HG03064 (cell line): Measurements from ENCODE around the gene NAA40.

Experiments
- ATAC-seq: cut with Tn5 transposase; IDR thresholded peaks from one replicate; pipeline ENCODE4 v1.9.1; 2021; ENCODE audit warnings: low read depth; ENCODE audit not compliant: unreplicated experiment

Gene NAA40

DNA sequence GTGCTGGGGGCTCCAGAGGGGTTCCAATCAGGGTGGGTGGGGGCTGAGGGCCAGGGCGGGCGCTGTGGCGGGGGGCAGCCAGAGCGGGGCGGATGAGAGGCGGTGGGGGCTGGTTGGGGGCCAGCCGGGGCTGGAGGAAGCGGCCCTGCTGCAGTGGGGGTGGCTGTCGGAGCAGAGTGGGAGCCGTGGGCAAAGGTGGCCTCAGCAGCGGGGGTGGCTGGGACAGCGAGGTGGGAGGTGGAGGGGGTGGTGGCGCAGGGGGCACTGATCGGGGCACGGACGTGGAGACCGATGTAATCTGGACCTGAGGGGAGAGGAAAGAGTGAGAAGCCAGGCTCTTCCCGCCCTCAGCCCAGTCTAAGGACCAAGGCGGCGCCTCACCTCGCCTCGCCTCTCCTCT, 26.9 kb upstream of the NAA40 start:
- ATAC-seq, result no peak

DNA sequence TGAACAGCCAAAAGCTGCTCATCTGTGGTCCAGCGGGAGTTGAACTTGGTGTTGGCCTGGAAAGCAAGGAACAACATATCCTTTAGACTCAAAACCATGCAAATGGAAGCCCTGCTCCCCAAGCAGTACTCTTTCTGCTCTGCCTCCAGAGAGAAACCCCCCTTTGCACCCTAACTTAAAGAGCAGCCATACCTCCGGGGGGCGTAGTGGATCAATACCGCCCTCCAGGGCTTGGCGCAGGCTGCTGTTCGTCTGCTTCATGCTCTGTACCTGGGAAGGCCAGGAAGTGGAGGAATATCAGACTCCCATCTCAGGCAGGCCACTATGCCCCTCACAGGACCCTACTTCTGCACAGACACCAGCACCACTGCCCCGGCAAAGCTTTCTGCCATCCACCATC, 26.1 kb upstream of the NAA40 start:
- ATAC-seq, result no peak

GRCh38 chr11:63913866-63914830, 24.7 kb upstream of the NAA40 start:
- no peak for ATAC-seq

- no peak for ATAC-seq
These were observed 23.7 kb upstream of the NAA40 start for GRCh38 chr11:63914896-63915691.

- ATAC-seq, result no peak
These were observed 22.6 kb upstream of the NAA40 start for GRCh38 chr11:63915961-63916836.

- no peak for ATAC-seq
These were observed 21.7 kb upstream of the NAA40 start, which contains the start of gene RCOR2 for GRCh38 chr11:63916837-63917691. RCOR2 (minus strand) TSS chr11:63917164; CDS start chr11:63916456, 708 bp downstream.

- ATAC-seq, result no peak
These were observed 20.9 kb upstream of the NAA40 start for GRCh38 chr11:63917692-63918506.

DNA sequence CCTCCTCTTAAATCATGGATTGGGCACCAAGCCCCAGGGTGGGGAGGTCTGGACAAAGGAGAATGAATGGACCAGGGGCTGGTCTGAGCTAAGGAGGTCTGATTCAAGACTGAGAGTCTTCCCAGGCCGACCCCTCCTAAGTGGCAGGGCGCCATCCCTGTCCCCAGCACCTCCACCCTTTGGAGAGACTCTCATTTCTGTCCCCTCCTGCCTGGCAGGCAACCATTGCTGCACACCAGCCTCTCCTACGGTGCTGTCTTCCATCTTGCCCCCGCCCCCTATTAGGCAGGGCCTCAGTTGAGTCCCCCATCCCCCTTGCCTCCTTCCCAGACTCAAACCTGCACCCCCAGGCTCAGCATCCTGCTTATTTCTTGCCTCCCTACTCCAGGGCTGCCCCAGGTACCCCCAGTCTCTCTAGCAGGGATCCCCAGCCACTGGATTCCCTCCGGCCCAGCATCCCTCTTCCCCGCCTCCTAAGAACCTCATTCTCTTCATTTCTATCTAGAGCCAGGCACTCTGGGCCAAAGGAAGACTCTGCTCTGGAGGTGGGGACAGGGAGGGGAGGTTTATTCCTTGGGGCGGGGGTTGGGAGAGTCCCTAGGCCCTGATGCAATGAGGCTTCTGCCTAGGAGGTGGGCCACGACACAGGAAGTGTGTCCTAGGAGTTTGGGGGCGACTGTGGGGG, 20.2 kb upstream of the NAA40 start:
- no peak for ATAC-seq

DNA sequence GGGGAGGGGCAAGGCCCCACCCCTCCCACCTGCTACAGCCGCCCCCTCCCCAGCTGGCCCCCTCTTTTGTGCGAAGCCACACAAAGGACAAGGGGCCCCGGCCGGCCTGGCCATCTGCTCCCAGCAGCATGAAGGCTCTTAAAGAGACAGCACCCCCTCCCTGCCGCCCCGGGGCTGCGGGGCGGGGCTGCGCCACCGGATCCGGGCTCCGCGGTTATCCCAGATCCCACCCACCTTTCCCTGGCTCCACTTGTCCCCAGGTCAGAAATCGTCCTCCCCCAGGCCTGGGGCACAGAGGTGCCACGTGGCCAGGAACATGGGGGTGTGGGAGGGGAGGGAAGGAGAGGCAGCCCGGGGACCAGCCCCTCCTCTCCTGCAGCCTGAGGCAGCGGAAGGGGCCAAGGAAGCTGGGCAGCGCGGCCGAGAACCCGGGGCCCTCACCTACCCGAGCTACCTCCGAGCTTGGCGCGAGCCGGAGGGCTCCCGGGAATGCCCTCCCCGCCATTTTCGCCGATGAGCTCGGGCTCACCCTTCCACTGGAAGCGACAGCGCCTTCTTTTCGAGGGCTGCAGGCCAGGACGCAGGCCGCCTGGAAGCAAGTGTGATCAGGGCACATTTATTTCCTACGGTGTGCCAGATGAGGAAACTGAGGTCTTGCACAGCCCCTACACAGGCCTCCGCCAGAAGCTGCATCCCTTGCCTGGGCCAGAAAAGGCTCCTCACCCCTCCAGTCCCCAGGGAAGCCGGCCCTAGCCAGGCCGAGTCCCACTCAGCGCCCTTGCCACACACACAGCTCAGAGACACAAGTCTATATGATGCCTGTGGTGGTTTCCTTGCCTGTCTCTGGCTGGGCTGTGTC, 19.3 kb upstream of the NAA40 start:
- ATAC-seq, result no peak

GRCh38 chr11:63920126-63920938, 18.5 kb upstream of the NAA40 start:
- ATAC-seq, result no peak

DNA sequence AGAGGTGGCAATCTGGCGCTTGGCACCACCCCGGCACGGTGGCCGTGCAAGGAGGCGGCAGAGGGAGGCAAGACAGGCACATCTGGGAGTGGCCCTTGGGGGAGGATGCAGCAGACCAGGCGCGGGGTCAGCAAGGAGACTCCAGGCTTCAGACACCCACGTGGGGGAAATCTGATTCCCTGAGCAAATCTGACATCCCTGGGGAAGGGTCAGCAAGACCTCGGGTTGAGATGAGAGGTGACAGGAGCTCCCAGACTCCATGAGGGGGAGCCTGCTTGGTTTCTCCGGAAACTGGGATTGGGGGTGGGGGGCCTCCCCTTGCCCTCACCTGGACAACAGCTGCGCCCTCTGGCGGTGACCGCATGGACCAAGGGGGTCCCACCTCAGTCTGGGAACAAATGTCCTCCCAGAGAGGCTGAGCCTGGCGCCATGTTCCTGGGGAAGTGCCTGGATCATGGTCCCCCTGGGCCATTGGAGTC, 17.8 kb upstream of the NAA40 start:
- ATAC-seq, result no peak

GRCh38 chr11:63922673-63923192, 16.1 kb upstream of the NAA40 start:
- no peak for ATAC-seq

DNA sequence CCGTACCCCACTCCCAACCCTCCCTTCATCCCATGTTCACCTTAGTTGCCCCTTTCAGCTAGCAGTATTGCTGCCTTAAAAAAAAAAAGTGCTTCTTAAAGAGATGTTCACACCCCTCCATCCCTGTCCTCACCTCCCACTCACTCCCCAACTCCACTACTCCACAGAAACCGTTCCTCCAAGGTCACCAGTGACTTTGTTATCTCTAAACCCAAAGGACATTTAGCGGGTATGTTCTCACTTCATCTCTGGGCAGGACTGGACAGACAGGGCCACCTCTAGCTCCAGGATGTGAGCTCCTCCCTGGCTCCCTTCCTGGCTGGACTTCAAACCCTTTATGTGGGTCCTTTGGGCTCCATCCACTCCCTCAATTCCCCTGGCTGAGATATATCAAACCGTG, 15.5 kb upstream of the NAA40 start:
- no peak for ATAC-seq

DNA sequence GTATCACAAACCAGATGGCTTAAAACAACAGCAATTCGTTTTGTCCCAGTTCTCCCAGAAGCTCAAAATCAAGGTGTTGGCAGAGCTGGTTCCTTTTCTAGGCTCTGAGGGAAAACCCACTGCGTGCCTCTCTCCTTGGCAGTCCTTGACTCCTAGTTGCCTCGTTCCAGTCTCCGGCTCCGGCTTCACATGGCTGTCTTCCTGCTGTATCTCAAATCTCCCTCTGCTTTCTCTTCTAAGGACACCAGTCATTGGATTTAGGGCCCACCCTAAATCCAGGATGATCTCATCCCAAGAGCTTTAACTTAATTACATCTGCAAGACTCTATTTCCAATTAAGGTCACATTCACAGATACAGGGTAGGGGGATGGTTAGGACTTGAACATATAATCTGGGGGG, 9.2 kb upstream of the NAA40 start:
- ATAC-seq, result no peak

DNA sequence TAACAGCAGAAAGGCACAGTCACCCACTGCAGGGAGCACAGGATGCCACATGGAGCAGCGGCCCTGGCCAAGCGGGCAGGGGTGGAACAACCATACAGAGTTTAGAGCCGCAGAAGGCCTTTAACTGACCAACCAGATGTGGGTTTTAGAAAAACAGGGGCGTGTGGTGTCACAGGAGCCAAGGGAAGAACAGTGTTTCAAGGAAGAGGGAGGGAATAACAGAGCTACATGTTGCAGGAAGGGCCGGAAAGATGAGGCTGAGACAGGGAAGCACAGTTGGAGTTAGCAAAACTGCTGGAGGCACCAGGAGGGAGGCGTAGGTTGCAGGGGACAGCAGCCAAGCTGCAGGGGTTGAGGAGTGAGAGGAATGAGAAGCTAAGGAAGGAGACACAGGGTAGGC, 7.8 kb upstream of the NAA40 start:
- no peak for ATAC-seq

- ATAC-seq, result no peak
These were observed 6.9 kb upstream of the NAA40 start for GRCh38 chr11:63931876-63932275.
